GM12878 (cell line): ENCODE data around the gene EPB41L1. TPM values are rescaled to one million over a fixed set of nuclear protein-coding genes. Genes with fewer than 3 reads are reported as not detected.

Experiments
- ATAC-seq: fragments of 200-7000 bp; cut with Tn5 transposase; 3 replicates; pipeline ENCODE4 v1.9.1; 2020; ENCODE audit warnings: mild to moderate bottlenecking, moderate library complexity
- BruUV-seq: library from RNA; stranded (reverse); fragments of 400-500 nt; replicated peaks from 2 replicates; lab custom pipeline; 2021; lab: Mats Ljungman, UMichigan
- CTCF ChIA-PET: fragments of 300-600 bp; sonication (Branson Sonifier 250); formaldehyde crosslinking; extraction: SDS; loops from one replicate; lab custom pipeline; 2021; ENCODE audit warnings: inconsistent platforms; lab: Yijun Ruan, JAX
- POLR2A ChIA-PET: fragments of 350-600 bp; formaldehyde crosslinking; extraction: SDS; loops from one replicate; lab custom pipeline; 2021; ENCODE audit warnings: inconsistent platforms; lab: Charles Lee
- RAD21 ChIA-PET: fragments of 300-600 bp; sonication (Branson Sonifier 250); formaldehyde crosslinking; loops from one replicate; lab custom pipeline; 2023; ENCODE audit warnings: antibody characterized with exemption; ENCODE audit not compliant: unreplicated experiment; lab: Charles Lee
- SMC1A ChIA-PET: fragments of 300-600 bp; sonication (Branson Sonifier 250); formaldehyde crosslinking; loops from one replicate; lab custom pipeline; 2023; ENCODE audit not compliant: unreplicated experiment, uncharacterized antibody; lab: Charles Lee
- DNase-seq: peaks from one replicate; pipeline ENCODE4 v3.0.0-alpha.2; 2011; ENCODE audit warnings: low read depth, low spot score
- FAIRE-seq: peaks from 3 replicates; lab custom pipeline; 2011; peaks lifted over from hg19 to GRCh38; lab: Jason Lieb, UNC
- H2AFZ ChIP-seq: 2 replicates; pipeline ENCODE4 v1.6.0; 2011; ENCODE audit warnings: low read depth, low read length, control low read depth; ENCODE audit not compliant: control insufficient read depth
- H3K27ac ChIP-seq: 2 replicates; pipeline ENCODE4 v1.5.1; 2011; ENCODE audit warnings: control low read depth; ENCODE audit not compliant: control insufficient read depth, insufficient read depth
- H3K27me3 ChIP-seq, 2 experiments: replicated peaks in 1 of 2; 2 replicates each; pipeline versions ENCODE4 v1.6.0 to v1.6.1; 2011; ENCODE audit warnings: low read length in 1 of 2; ENCODE audit not compliant: control insufficient read depth in 2 of 2, insufficient read depth in 2 of 2
- H3K36me3 ChIP-seq, 2 experiments: 2 replicates each; pipeline ENCODE4 v1.5.1; 2011; ENCODE audit warnings: low read length in 1 of 2; ENCODE audit not compliant: control insufficient read depth in 2 of 2, insufficient read depth in 2 of 2
- H3K4me1 ChIP-seq: 2 replicates; pipeline ENCODE4 v1.6.1; 2011; ENCODE audit warnings: mild to moderate bottlenecking, low read length, moderate library complexity, mixed read lengths; ENCODE audit not compliant: control insufficient read depth, insufficient read depth
- H3K4me2 ChIP-seq: 2 replicates; pipeline ENCODE4 v1.6.0; 2011; ENCODE audit warnings: control low read depth; ENCODE audit not compliant: control insufficient read depth, insufficient read depth
- H3K4me3 ChIP-seq: fragments of 200-600 bp; sonication (generic); 2 replicates; pipeline ENCODE4 v1.5.1; 2016
- H3K79me2 ChIP-seq: 2 replicates; pipeline ENCODE4 v1.6.0; 2011; ENCODE audit warnings: low read length; ENCODE audit not compliant: control insufficient read depth, insufficient read depth
- H3K9ac ChIP-seq: 2 replicates; pipeline ENCODE4 v1.8.0; 2011; ENCODE audit warnings: low read length, control low read depth, mixed read lengths; ENCODE audit not compliant: control insufficient read depth, insufficient read depth
- H3K9me3 ChIP-seq: replicated peaks from 3 replicates; pipeline ENCODE4 v1.5.1; 2011; ENCODE audit warnings: mild to moderate bottlenecking, low read length; ENCODE audit not compliant: control insufficient read depth, insufficient read depth
- H4K20me1 ChIP-seq: 2 replicates; pipeline ENCODE4 v1.6.0; 2011; ENCODE audit not compliant: control insufficient read depth, insufficient read depth
- ATF7 ChIP-seq: fragments of 450-650 bp; IDR thresholded peaks from 2 replicates; pipeline ENCODE4 v1.6.1; 2016; ENCODE audit warnings: low read depth, mild to moderate bottlenecking
- CTCF ChIP-seq, 3 experiments: IDR thresholded peaks in 2 of 3; conservative IDR thresholded peaks in 1 of 3; 2 replicates each; pipeline ENCODE4 v1.5.1; 2011; ENCODE audit warnings: low read depth in 3 of 3, low read length in 3 of 3, mild to moderate bottlenecking in 3 of 3, control low read depth in 2 of 3, moderate library complexity in 2 of 3, inconsistent platforms in 1 of 3, mixed read lengths in 1 of 3; ENCODE audit not compliant: control insufficient read depth in 2 of 3, insufficient read depth in 1 of 3; ENCODE audit errors: extremely low read depth in 1 of 3
- PAX5 ChIP-seq: IDR thresholded peaks from 2 replicates; pipeline ENCODE4 v1.6.1; 2011; ENCODE audit warnings: low read depth, low read length, borderline replicate concordance
- RAD21 ChIP-seq: IDR thresholded peaks from 2 replicates; pipeline ENCODE4 v1.6.1; 2011; ENCODE audit warnings: mild to moderate bottlenecking, low read depth, low read length, moderate library complexity; ENCODE audit not compliant: insufficient read depth
- RBBP5 ChIP-seq: fragments of 200-600 bp; sonication (generic); conservative IDR thresholded peaks from 2 replicates; pipeline ENCODE4 v1.6.1; 2016
- SMARCA5 ChIP-seq: fragments of 450-650 bp; IDR thresholded peaks from 2 replicates; pipeline ENCODE4 v1.6.1; 2017; ENCODE audit warnings: mild to moderate bottlenecking
- SMC3 ChIP-seq: IDR thresholded peaks from 2 replicates; pipeline ENCODE4 v1.6.1; 2011; ENCODE audit warnings: low read length, improper control_type of control experiment, borderline replicate concordance
- SP1 ChIP-seq: IDR thresholded peaks from one replicate; pipeline ENCODE4 v1.6.1; 2011; ENCODE audit warnings: low read depth, low read length
- ZBED1 ChIP-seq: IDR thresholded peaks from 2 replicates; pipeline ENCODE4 v1.6.1; 2016; ENCODE audit warnings: borderline replicate concordance
- WGBS: methylation state at CpG from one replicate; pipeline ENCODE4 v1.1.6; 2016; ENCODE audit warnings: low lambda C conversion rate; ENCODE audit not compliant: insufficient replicate concordance, insufficient coverage; ENCODE audit errors: missing lambda C conversion rate; 5-methylcytosine and 5-hydroxymethylcytosine counted together
- in situ Hi-C: fragments of 300-500 bp; cut with MboI; formaldehyde crosslinking; loops from 9 replicates; pipeline ENCODE4 v1.14.3; 2018; ENCODE audit warnings: mixed read lengths
- intact Hi-C: fragments of 100-400 bp; cut with micrococcal nuclease; formaldehyde crosslinking; loops from one replicate; pipeline ENCODE4 v1.14.2; 2022; ENCODE audit not compliant: unreplicated experiment
- polyA plus RNA-seq, 11 experiments: library from polyadenylated mRNA; depleted of rRNA in 4 of 11; unstranded in 6 of 11; stranded (reverse) in 5 of 11; fragments of >200 nt; fragmentation: Nextera tagmentation in 4 of 11; fragmentation: Illumina TruSeq in 1 of 11; extraction: Ambion mirVana in 4 of 11; extraction: Trizol in 1 of 11; gene quantifications; 1 replicate in 1 of 11; 2 replicates in 10 of 11; pipeline versions ENCODE4 v1.2.1 to v1.2.3, GENCODE V29; 2011 to 2016; ENCODE audit warnings: inconsistent platforms in 2 of 11, missing spikeins in 2 of 11, low read depth in 1 of 11
- total RNA-seq, 4 experiments: library from RNA; depleted of rRNA in 3 of 4; stranded (reverse); fragments of >200 nt in 3 of 4; fragmentation: Illumina TruSeq in 1 of 4; extraction: Trizol in 1 of 4; gene quantifications; 2 replicates each; pipeline versions ENCODE4 v1.2.1 to v1.2.3, GENCODE V29; 2013 to 2021

Gene EPB41L1
- total and polyA plus RNA-seq, 10 of the 15 experiments (the other 5 are each of a cell fraction or from before 2014, with no cell fraction given) = 0.08 to 3.2 (median 0.31) TPM

GRCh38 chr20:36273414-36274180, 119.1 kb downstream of the EPB41L1 start:
- ChIA-PET CTCF (interaction anchor here (0.6 to 3.1 kb wide), 11 partner anchors 12 to 535 kb away, joined by 3 to 34 read pairs (median 3); no protein-coding TSS in a partner anchor), POLR2A (no interaction called here), SMC1A (interaction anchor here (1.0 to 1.7 kb wide), 4 partner anchors 125 to 166 kb away, joined by 3 to 13 read pairs (median 6); no protein-coding TSS in a partner anchor), RAD21 (interaction anchor here (0.6 to 1.8 kb wide), 5 partner anchors 126 to 562 kb away, joined by 3 to 13 read pairs (median 6); no protein-coding TSS in a partner anchor)
- in situ Hi-C loops = no loop called here
- no peak overlapping the region for H3K27ac ChIP-seq
- H3K36me3 ChIP-seq = no peaks in the 10 kb centered on the region
- intact Hi-C loops = loop anchor here (5.0 kb wide), 1 partner anchor 164 kb away; no protein-coding TSS in a partner anchor
- H3K4me2 ChIP-seq = no peak overlapping the region
- H4K20me1 ChIP-seq = no peaks in the 10 kb centered on the region
- no peaks in the 10 kb centered on the region for H3K4me1 ChIP-seq
- TF ChIP-seq SP1 (no peak), RAD21 (peak; percentile 27; the same call in 1 of the 2 replicates), SMARCA5 (no peak), ATF7 (no peak), SMC3 (peak; percentile 43; the same call in 1 of the 2 replicates), PAX5 (no peak), RBBP5 (no peak), ZBED1 (no peak), CTCF (IDR thresholded peaks at IDR 0.05 in 2 of 3, conservative IDR thresholded peaks at IDR 0.05 in 1 of 3; ENCODE audit: control insufficient read depth in 2 of 3, extremely low read depth in 1 of 3, insufficient read depth in 1 of 3, low read depth in 3 of 3, low read length in 3 of 3) (peak; percentile 37 to 47 (median 43); a peak in 5 of 6 replicates)
- FAIRE-seq = no peak
- ATAC-seq = peak; percentile 68
- DNase-seq = no peak
- no peak overlapping the region for H3K4me3 ChIP-seq
- BruUV-seq = no TSS peak
- 28% methylated on average over 12 of the region's 12 CpGs for WGBS
- no peaks in the 10 kb centered on the region for H3K9me3 ChIP-seq
- H2AFZ ChIP-seq = no peak overlapping the region
- no peaks in the 10 kb centered on the region for H3K79me2 ChIP-seq
- H3K9ac ChIP-seq = no peak overlapping the region
- H3K27me3 ChIP-seq = peaks cover 0 to 3% of the 10 kb centered on the region in 2 experiments; a peak in 2 of 4 replicates
